GM23338 (cell line): Measurements from ENCODE around the gene PTGFR.

ENCODE experiments used
- EZH2 ChIP-seq: fragments of 200-600 bp; sonication (generic); IDR thresholded peaks from one replicate; pipeline ENCODE4 v1.8.0; 2017; ENCODE audit warnings: antibody characterized with exemption, mild to moderate bottlenecking, low read depth; ENCODE audit not compliant: unreplicated experiment
- EZH2phosphoT487 ChIP-seq: fragments of 200-600 bp; sonication (generic); IDR thresholded peaks from one replicate; pipeline ENCODE4 v1.8.1; 2018; ENCODE audit warnings: antibody characterized with exemption; ENCODE audit not compliant: unreplicated experiment
- JUNB ChIP-seq: IDR thresholded peaks from one replicate; pipeline ENCODE4 v1.6.1; 2016; ENCODE audit warnings: antibody characterized with exemption; ENCODE audit not compliant: unreplicated experiment
- POLR2AphosphoS5 ChIP-seq: IDR thresholded peaks from 2 replicates; pipeline ENCODE4 v1.6.1; 2016; ENCODE audit warnings: antibody characterized with exemption, low read depth
- TF ChIP-seq, protein P1 (sequence below), 2 experiments: fragments of 200-600 bp in 1 of 2; sonication (generic) in 1 of 2; conservative IDR thresholded peaks; 2 replicates each; pipeline versions ENCODE4 v1.5.1 to v1.6.1; 2016 to 2017; ENCODE audit warnings: antibody characterized with exemption in 2 of 2, low read depth in 2 of 2, mild to moderate bottlenecking in 2 of 2, moderate library complexity in 1 of 2
- TF ChIP-seq, protein P2 (sequence below): fragments of 250-450 bp; sonication (Bioruptor Pico); IDR thresholded peaks from 2 replicates; pipeline ENCODE4 v1.5.0; 2020; ENCODE audit warnings: mild to moderate bottlenecking, moderate library complexity
- TF ChIP-seq, protein P3 (sequence below): IDR thresholded peaks from one replicate; pipeline ENCODE4 v1.6.1; 2018; ENCODE audit warnings: antibody characterized with exemption; ENCODE audit not compliant: unreplicated experiment

DNA sequence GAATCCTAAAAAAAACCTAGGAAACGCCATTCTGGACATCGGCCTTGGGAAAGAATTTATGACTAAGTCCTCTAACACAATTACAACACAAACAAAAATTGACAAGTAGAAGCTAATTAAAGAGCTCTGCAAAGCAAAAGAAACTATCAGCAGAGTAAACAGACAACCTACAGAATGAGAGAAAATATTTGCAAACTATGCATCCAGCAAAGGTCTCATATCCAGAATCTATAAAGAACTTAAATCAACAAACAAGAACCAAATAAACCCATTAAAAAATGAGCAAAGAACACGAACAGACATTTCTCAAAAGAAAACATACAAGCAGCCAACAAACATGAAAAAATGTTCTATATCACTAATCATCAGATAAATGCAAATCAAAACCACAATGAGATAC is 58.6 kb downstream of the PTGFR start:
- TF ChIP-seq, protein P1, sequence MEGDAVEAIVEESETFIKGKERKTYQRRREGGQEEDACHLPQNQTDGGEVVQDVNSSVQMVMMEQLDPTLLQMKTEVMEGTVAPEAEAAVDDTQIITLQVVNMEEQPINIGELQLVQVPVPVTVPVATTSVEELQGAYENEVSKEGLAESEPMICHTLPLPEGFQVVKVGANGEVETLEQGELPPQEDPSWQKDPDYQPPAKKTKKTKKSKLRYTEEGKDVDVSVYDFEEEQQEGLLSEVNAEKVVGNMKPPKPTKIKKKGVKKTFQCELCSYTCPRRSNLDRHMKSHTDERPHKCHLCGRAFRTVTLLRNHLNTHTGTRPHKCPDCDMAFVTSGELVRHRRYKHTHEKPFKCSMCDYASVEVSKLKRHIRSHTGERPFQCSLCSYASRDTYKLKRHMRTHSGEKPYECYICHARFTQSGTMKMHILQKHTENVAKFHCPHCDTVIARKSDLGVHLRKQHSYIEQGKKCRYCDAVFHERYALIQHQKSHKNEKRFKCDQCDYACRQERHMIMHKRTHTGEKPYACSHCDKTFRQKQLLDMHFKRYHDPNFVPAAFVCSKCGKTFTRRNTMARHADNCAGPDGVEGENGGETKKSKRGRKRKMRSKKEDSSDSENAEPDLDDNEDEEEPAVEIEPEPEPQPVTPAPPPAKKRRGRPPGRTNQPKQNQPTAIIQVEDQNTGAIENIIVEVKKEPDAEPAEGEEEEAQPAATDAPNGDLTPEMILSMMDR (conservative IDR thresholded peaks at IDR 0.05; ENCODE audit: low read depth in 2 of 2): no peak
- TF ChIP-seq POLR2AphosphoS5 (no peak), JUNB (no peak), EZH2phosphoT487 (no peak), EZH2 (no peak)
- TF ChIP-seq, protein P2, sequence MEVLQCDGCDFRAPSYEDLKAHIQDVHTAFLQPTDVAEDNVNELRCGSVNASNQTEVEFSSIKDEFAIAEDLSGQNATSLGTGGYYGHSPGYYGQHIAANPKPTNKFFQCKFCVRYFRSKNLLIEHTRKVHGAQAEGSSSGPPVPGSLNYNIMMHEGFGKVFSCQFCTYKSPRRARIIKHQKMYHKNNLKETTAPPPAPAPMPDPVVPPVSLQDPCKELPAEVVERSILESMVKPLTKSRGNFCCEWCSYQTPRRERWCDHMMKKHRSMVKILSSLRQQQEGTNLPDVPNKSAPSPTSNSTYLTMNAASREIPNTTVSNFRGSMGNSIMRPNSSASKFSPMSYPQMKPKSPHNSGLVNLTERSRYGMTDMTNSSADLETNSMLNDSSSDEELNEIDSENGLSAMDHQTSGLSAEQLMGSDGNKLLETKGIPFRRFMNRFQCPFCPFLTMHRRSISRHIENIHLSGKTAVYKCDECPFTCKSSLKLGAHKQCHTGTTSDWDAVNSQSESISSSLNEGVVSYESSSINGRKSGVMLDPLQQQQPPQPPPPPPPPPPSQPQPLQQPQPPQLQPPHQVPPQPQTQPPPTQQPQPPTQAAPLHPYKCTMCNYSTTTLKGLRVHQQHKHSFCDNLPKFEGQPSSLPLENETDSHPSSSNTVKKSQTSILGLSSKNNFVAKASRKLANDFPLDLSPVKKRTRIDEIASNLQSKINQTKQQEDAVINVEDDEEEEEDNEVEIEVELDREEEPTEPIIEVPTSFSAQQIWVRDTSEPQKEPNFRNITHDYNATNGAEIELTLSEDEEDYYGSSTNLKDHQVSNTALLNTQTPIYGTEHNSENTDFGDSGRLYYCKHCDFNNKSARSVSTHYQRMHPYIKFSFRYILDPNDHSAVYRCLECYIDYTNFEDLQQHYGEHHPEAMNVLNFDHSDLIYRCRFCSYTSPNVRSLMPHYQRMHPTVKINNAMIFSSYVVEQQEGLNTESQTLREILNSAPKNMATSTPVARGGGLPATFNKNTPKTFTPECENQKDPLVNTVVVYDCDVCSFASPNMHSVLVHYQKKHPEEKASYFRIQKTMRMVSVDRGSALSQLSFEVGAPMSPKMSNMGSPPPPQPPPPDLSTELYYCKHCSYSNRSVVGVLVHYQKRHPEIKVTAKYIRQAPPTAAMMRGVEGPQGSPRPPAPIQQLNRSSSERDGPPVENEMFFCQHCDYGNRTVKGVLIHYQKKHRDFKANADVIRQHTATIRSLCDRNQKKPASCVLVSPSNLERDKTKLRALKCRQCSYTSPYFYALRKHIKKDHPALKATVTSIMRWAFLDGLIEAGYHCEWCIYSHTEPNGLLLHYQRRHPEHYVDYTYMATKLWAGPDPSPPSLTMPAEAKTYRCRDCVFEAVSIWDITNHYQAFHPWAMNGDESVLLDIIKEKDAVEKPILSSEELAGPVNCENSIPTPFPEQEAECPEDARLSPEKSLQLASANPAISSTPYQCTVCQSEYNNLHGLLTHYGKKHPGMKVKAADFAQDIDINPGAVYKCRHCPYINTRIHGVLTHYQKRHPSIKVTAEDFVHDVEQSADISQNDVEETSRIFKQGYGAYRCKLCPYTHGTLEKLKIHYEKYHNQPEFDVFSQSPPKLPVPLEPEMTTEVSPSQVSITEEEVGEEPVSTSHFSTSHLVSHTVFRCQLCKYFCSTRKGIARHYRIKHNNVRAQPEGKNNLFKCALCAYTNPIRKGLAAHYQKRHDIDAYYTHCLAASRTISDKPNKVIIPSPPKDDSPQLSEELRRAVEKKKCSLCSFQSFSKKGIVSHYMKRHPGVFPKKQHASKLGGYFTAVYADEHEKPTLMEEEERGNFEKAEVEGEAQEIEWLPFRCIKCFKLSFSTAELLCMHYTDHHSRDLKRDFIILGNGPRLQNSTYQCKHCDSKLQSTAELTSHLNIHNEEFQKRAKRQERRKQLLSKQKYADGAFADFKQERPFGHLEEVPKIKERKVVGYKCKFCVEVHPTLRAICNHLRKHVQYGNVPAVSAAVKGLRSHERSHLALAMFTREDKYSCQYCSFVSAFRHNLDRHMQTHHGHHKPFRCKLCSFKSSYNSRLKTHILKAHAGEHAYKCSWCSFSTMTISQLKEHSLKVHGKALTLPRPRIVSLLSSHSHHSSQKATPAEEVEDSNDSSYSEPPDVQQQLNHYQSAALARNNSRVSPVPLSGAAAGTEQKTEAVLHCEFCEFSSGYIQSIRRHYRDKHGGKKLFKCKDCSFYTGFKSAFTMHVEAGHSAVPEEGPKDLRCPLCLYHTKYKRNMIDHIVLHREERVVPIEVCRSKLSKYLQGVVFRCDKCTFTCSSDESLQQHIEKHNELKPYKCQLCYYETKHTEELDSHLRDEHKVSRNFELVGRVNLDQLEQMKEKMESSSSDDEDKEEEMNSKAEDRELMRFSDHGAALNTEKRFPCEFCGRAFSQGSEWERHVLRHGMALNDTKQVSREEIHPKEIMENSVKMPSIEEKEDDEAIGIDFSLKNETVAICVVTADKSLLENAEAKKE (CRISPR knock-in tag): no peak
- TF ChIP-seq, protein P3, sequence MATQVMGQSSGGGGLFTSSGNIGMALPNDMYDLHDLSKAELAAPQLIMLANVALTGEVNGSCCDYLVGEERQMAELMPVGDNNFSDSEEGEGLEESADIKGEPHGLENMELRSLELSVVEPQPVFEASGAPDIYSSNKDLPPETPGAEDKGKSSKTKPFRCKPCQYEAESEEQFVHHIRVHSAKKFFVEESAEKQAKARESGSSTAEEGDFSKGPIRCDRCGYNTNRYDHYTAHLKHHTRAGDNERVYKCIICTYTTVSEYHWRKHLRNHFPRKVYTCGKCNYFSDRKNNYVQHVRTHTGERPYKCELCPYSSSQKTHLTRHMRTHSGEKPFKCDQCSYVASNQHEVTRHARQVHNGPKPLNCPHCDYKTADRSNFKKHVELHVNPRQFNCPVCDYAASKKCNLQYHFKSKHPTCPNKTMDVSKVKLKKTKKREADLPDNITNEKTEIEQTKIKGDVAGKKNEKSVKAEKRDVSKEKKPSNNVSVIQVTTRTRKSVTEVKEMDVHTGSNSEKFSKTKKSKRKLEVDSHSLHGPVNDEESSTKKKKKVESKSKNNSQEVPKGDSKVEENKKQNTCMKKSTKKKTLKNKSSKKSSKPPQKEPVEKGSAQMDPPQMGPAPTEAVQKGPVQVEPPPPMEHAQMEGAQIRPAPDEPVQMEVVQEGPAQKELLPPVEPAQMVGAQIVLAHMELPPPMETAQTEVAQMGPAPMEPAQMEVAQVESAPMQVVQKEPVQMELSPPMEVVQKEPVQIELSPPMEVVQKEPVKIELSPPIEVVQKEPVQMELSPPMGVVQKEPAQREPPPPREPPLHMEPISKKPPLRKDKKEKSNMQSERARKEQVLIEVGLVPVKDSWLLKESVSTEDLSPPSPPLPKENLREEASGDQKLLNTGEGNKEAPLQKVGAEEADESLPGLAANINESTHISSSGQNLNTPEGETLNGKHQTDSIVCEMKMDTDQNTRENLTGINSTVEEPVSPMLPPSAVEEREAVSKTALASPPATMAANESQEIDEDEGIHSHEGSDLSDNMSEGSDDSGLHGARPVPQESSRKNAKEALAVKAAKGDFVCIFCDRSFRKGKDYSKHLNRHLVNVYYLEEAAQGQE: no peak
